ENCODE results near the gene TMOD3.
"Not testable (repeated sequence)": the region's sequence is repeated elsewhere in the genome, so short reads cannot be mapped to it uniquely, and the experiment has no call there.

TMOD3 gene

GRCh38 chr15:51865317-51865716, 35.9 kb downstream of the TMOD3 start:
- no peak for DNase-seq

- DNase-seq: no peak
Observed at GRCh38 chr15:51866161-51866560, 36.7 kb downstream of the TMOD3 start.

- no peak for DNase-seq
Observed at GRCh38 chr15:51866751-51867150, 37.3 kb downstream of the TMOD3 start.

- DNase-seq: no peak
Observed at GRCh38 chr15:51869060-51869421, 39.6 kb downstream of the TMOD3 start.

GRCh38 chr15:51870774-51871173, 41.3 kb downstream of the TMOD3 start:
- DNase-seq: no peak

- DNase-seq: no peak
Observed at GRCh38 chr15:51874751-51875644, 45.5 kb downstream of the TMOD3 start.

GRCh38 chr15:51876169-51876568, 46.7 kb downstream of the TMOD3 start:
- no peak for DNase-seq

GRCh38 chr15:51878446-51879386, 49.3 kb downstream of the TMOD3 start:
- no peak for DNase-seq

GRCh38 chr15:51879555-51879954, 50.1 kb downstream of the TMOD3 start:
- DNase-seq: no peak

GRCh38 chr15:51883271-51883837, 53.9 kb downstream of the TMOD3 start:
- no peak for DNase-seq

- no peak for DNase-seq
Observed at GRCh38 chr15:51884041-51884440, 54.6 kb downstream of the TMOD3 start.

GRCh38 chr15:51884517-51885236, 55.2 kb downstream of the TMOD3 start:
- DNase-seq: no peak

- not testable (repeated sequence) for DNase-seq
Observed at GRCh38 chr15:51885758-51886157, 56.3 kb downstream of the TMOD3 start.

GRCh38 chr15:51887887-51888592, 58.6 kb downstream of the TMOD3 start:
- no peak for DNase-seq

- DNase-seq: no peak
Observed at GRCh38 chr15:51888593-51889195, 59.2 kb downstream of the TMOD3 start.

GRCh38 chr15:51889486-51889885, 60.0 kb downstream of the TMOD3 start:
- DNase-seq: no peak

GRCh38 chr15:51904421-51904820, 75.0 kb downstream of the TMOD3 start:
- no peak for DNase-seq

GRCh38 chr15:51904931-51905330, 75.5 kb downstream of the TMOD3 start:
- no peak for DNase-seq

GRCh38 chr15:51907136-51907862, 77.8 kb downstream of the TMOD3 start:
- DNase-seq: no peak

GRCh38 chr15:51908316-51908715, 78.9 kb downstream of the TMOD3 start:
- DNase-seq: no peak

GRCh38 chr15:51909584-51909983, 80.1 kb downstream of the TMOD3 start:
- no peak for DNase-seq

Measured in stimulated activated CD4-positive, alpha-beta T cell treated with anti-CD3 and anti-CD28 coated beads, Interleukin-2, amount 100 ng/mL, for 48 hours (primary cell).